H1 (cell line): ENCODE data around the gene WSCD1. TPM values are rescaled to one million over a fixed set of nuclear protein-coding genes. Genes with fewer than 3 reads are reported as not detected.

ENCODE experiments used
- BCL11A ChIP-seq, 2 experiments: IDR thresholded peaks; one replicate each; pipeline ENCODE4 v1.6.1; 2011; ENCODE audit warnings: low read depth in 2 of 2, low read length in 2 of 2, mild to moderate bottlenecking in 2 of 2
- CBX8 ChIP-seq: fragments of 300-800, 300-1000 bp; sonication (generic); IDR thresholded peaks from 2 replicates; pipeline ENCODE4 v1.7.1; 2016; ENCODE audit warnings: low read depth, low read length, borderline replicate concordance
- KDM5A ChIP-seq: fragments of 200-600 bp; IDR thresholded peaks from 2 replicates; pipeline ENCODE4 v1.7.1; 2012; ENCODE audit warnings: mild to moderate bottlenecking, low read length, inconsistent platforms, mixed read lengths
- MAX ChIP-seq: IDR thresholded peaks from 2 replicates; pipeline ENCODE4 v1.6.1; 2012; ENCODE audit warnings: inconsistent platforms
- NANOG ChIP-seq: IDR thresholded peaks from 2 replicates; pipeline ENCODE4 v1.6.1; 2011; ENCODE audit warnings: low read length, low read depth, mild to moderate bottlenecking, inconsistent platforms; ENCODE audit not compliant: insufficient read depth, poor library complexity, severe bottlenecking
- POLR2AphosphoS5 ChIP-seq: IDR thresholded peaks from 2 replicates; pipeline ENCODE4 v1.6.1; 2011; ENCODE audit warnings: low read depth, low read length
- polyA plus RNA-seq, 7 experiments: library from polyadenylated mRNA; depleted of rRNA in 3 of 7; stranded (reverse) in 5 of 7; unstranded in 2 of 7; fragments of >200 nt in 5 of 7; fragments of 200-250 nt in 2 of 7; gene quantifications; 1 replicate in 5 of 7; 2 replicates in 1 of 7; 4 replicates in 1 of 7; pipeline versions ENCODE4 v1.2.1 to v1.2.3, GENCODE V29; 2011 to 2013; ENCODE audit warnings: missing spikeins in 2 of 7, mixed read lengths in 2 of 7
- total RNA-seq: library from RNA; stranded (reverse); fragmentation: NEBNext Ultra II Directional; extraction: Animal tissue kit (Norgen Biotek cat#: 25700); gene quantifications from 2 replicates; pipeline ENCODE4 v1.2.1, GENCODE V29; 2021

WSCD1 gene
- total and polyA plus RNA-seq, 2 of the 8 experiments (the other 6 are each of a cell fraction or from before 2014, with no cell fraction given): 21.9 to 39.0 TPM

- TF ChIP-seq KDM5A (no peak), POLR2AphosphoS5 (no peak), BCL11A (IDR thresholded peaks at IDR 0.05; ENCODE audit: low read depth in 2 of 2, low read length in 2 of 2) (no peak), MAX (no peak), NANOG (no peak), CBX8 (no peak)
These were observed 18.0 kb downstream of the WSCD1 start (continued) for GRCh38 chr17:6088141-6088540.
